Calu3 (cell line): ENCODE data around the gene SLC1A7. TPM values are rescaled to one million over a fixed set of nuclear protein-coding genes. Genes with fewer than 3 reads are reported as not detected.

ENCODE experiments used
- Bru-seq: library from RNA; stranded (reverse); fragments of 400-500 nt; gene quantifications from one replicate; lab custom pipeline; 2021; lab: Mats Ljungman, UMichigan
- BruChase-seq, 2 experiments: library from RNA; stranded (reverse); fragments of 400-500 nt; gene quantifications; one replicate each; lab custom pipeline; 2021; lab: Mats Ljungman, UMichigan
- BruUV-seq: library from RNA; stranded (reverse); fragments of 400-500 nt; replicated peaks from 2 replicates; lab custom pipeline; 2021; lab: Mats Ljungman, UMichigan
- CTCF ChIA-PET: fragments of 300-600 bp; sonication (Branson Sonifier 250); formaldehyde crosslinking; loops from one replicate; lab custom pipeline; 2022; ENCODE audit warnings: antibody characterized with exemption; lab: Charles Lee
- DNase-seq: peaks from one replicate; pipeline ENCODE4 v3.0.0; 2022
- H3K27ac Mint-ChIP-seq: one replicate; pipeline ENCODE4 v1.8.0; 2022; ENCODE audit warnings: mixed read lengths; ENCODE audit not compliant: unreplicated experiment
- H3K27me3 Mint-ChIP-seq: one replicate; pipeline ENCODE4 v1.8.0; 2022; ENCODE audit warnings: mixed read lengths; ENCODE audit not compliant: unreplicated experiment
- H3K36me3 Mint-ChIP-seq: one replicate; pipeline ENCODE4 v1.8.0; 2022; ENCODE audit warnings: mild to moderate bottlenecking, moderate library complexity, mixed read lengths; ENCODE audit not compliant: insufficient read depth, unreplicated experiment
- H3K4me1 Mint-ChIP-seq: one replicate; pipeline ENCODE4 v1.8.0; 2022; ENCODE audit warnings: mild to moderate bottlenecking, low read depth, mixed read lengths; ENCODE audit not compliant: unreplicated experiment
- H3K4me3 Mint-ChIP-seq: one replicate; pipeline ENCODE4 v1.8.0; 2022; ENCODE audit warnings: mild to moderate bottlenecking, low read depth, moderate library complexity, mixed read lengths; ENCODE audit not compliant: unreplicated experiment
- H3K9me3 Mint-ChIP-seq: one replicate; pipeline ENCODE4 v1.8.0; 2022; ENCODE audit warnings: low read depth, mixed read lengths; ENCODE audit not compliant: unreplicated experiment
- CTCF ChIP-seq: fragments of 200-600 bp; IDR thresholded peaks from one replicate; pipeline ENCODE4 v1.8.0; 2022; ENCODE audit warnings: antibody characterized with exemption; ENCODE audit not compliant: unreplicated experiment
- intact Hi-C: fragments of 100-400 bp; cut with micrococcal nuclease; formaldehyde crosslinking; loops from one replicate; pipeline ENCODE4 v1.10.0; 2022; ENCODE audit not compliant: unreplicated experiment
- long read RNA-seq: library from polyadenylated mRNA; stranded (forward); transcript quantifications from one replicate; pipeline ENCODE4 v2.0.0, GENCODE V29; 2022
- total RNA-seq: library from RNA; stranded (reverse); gene quantifications from 2 replicates; pipeline ENCODE4 v1.2.3, GENCODE V29; 2022

Gene SLC1A7
- not detected in 2 replicates for total RNA-seq
- percentile 3 among the genes with signal in this experiment for Bru-seq, nascent RNA
- BruChase-seq, experiment 1, labeled RNA remaining after a 6-hour chase: percentile 7 among the genes with signal in this experiment
- percentile 7 among the genes with signal in this experiment for BruChase-seq, experiment 2, labeled RNA remaining after a 2-hour chase
- long read RNA-seq: 0 reads

GRCh38 chr1:53142226-53142853 is at the start of gene SLC1A7:
SLC1A7 (minus strand) TSS chr1:53142638; CDS start chr1:53142449, 189 bp downstream.
- no peak within 1 kb of the TSS for H3K27ac Mint-ChIP-seq
- H3K4me3 Mint-ChIP-seq: no peak within 1 kb of the TSS
- BruUV-seq: no TSS peak
- H3K36me3 Mint-ChIP-seq: peaks cover 17% of the 10 kb centered on the region
- intact Hi-C loops: no loop called here
- H3K27me3 Mint-ChIP-seq: no peaks in the 10 kb centered on the region
- no peak for TF ChIP-seq CTCF
- no peak for DNase-seq
- peaks cover 8% of the 10 kb centered on the region for H3K9me3 Mint-ChIP-seq
- CTCF ChIA-PET: no interaction called here
- peaks cover 28% of the 10 kb centered on the region for H3K4me1 Mint-ChIP-seq

- TF ChIP-seq CTCF: no peak
- no TSS peak for BruUV-seq
- no peak overlapping the region for H3K27ac Mint-ChIP-seq
- DNase-seq: no peak
- peaks cover 26% of the 10 kb centered on the region for H3K4me1 Mint-ChIP-seq
- intact Hi-C loops: no loop called here
- CTCF ChIA-PET: interaction anchor here (0.8 to 1.2 kb wide), 3 partner anchors 26 to 78 kb away, joined by 3 to 5 read pairs (median 3); no protein-coding TSS in a partner anchor
- no peaks in the 10 kb centered on the region for H3K9me3 Mint-ChIP-seq
- peaks cover 33% of the 10 kb centered on the region for H3K27me3 Mint-ChIP-seq
- no peak overlapping the region for H3K4me3 Mint-ChIP-seq
- H3K36me3 Mint-ChIP-seq: no peaks in the 10 kb centered on the region
Observed at GRCh38 chr1:53190210-53190611, 47.8 kb upstream of the SLC1A7 start.

- intact Hi-C loops: loop anchor here (10.0 kb wide), 1 partner anchor 174 kb away; no protein-coding TSS in a partner anchor
- BruUV-seq: no TSS peak
- peaks cover 19% of the 10 kb centered on the region for H3K4me1 Mint-ChIP-seq
- H3K27ac Mint-ChIP-seq: no peak overlapping the region
- peaks cover 33% of the 10 kb centered on the region for H3K27me3 Mint-ChIP-seq
- no peaks in the 10 kb centered on the region for H3K9me3 Mint-ChIP-seq
- DNase-seq: no peak
- H3K4me3 Mint-ChIP-seq: no peak overlapping the region
- CTCF ChIA-PET: no interaction called here
- no peak for TF ChIP-seq CTCF
- no peaks in the 10 kb centered on the region for H3K36me3 Mint-ChIP-seq
Observed at GRCh38 chr1:53189061-53189460, 46.6 kb upstream of the SLC1A7 start.

- Mint-ChIP-seq H3K4me3 (no peak overlapping the region), H3K27me3 (peaks cover 33% of the 10 kb centered on the region), H3K36me3 (no peaks in the 10 kb centered on the region), H3K9me3 (no peaks in the 10 kb centered on the region), H3K27ac (no peak overlapping the region), H3K4me1 (peaks cover 9% of the 10 kb centered on the region)
- BruUV-seq: no TSS peak
- CTCF ChIA-PET: no interaction called here
- DNase-seq: no peak
- intact Hi-C loops: loop anchor here (10.0 kb wide), 1 partner anchor 173 kb away; no protein-coding TSS in a partner anchor
- TF ChIP-seq CTCF: no peak
Observed at GRCh38 chr1:53188099-53188498, 45.7 kb upstream of the SLC1A7 start.
